ENCODE results near the gene TMEM141.
"Not testable (repeated sequence)": the region's sequence is repeated elsewhere in the genome, so short reads cannot be mapped to it uniquely, and the experiment has no call there.

Gene TMEM141

GRCh38 chr9:136754059-136754572 lies 37.0 kb upstream of the TMEM141 start:
- H3K9me2 ChIP-seq (replicated peaks; ENCODE audit: low read depth, low read length), result no peaks in the 10 kb centered on the region
- no peaks in the 10 kb centered on the region for H3K36me3 ChIP-seq (ENCODE audit: insufficient read depth, low read length)
- no peak overlapping the region for H2AFZ ChIP-seq (ENCODE audit: low read length)
- TF ChIP-seq CTCF (conservative IDR thresholded peaks at IDR 0.05; ENCODE audit: low read length) (no peak), EZH2phosphoT487 (IDR thresholded peaks at IDR 0.05; ENCODE audit: borderline replicate concordance) (no peak)
- no peak overlapping the region for H3K4me3 ChIP-seq (ENCODE audit: low read length, poor library complexity, severe bottlenecking)
- no peak overlapping the region for H3K4me2 ChIP-seq (ENCODE audit: low read depth, low read length, poor library complexity, severe bottlenecking)
- no peaks in the 10 kb centered on the region for H3K79me2 ChIP-seq (ENCODE audit: insufficient read depth, low read length)
- no peaks in the 10 kb centered on the region for H3F3A ChIP-seq (ENCODE audit: low read depth)
- H3K9ac ChIP-seq (ENCODE audit: low read depth, low read length, poor library complexity, severe bottlenecking), result no peak overlapping the region
- no peaks in the 10 kb centered on the region for H3K4me1 ChIP-seq (ENCODE audit: insufficient read depth, low read length, poor library complexity, severe bottlenecking)
- H4K20me1 ChIP-seq (ENCODE audit: insufficient read depth, low read length, poor library complexity, severe bottlenecking), result no peaks in the 10 kb centered on the region
- peaks cover 9% of the 10 kb centered on the region; the same call in 1 of the 2 replicates for H3K9me3 ChIP-seq (ENCODE audit: insufficient read depth, low read depth, low read length)
- no peaks in the 10 kb centered on the region for H3K27me3 ChIP-seq (ENCODE audit: insufficient read depth, low read length, poor library complexity, severe bottlenecking)

GRCh38 chr9:136754626-136755301 lies 36.4 kb upstream of the TMEM141 start:
- Histone ChIP-seq H3K4me3 (ENCODE audit: low read length, poor library complexity, severe bottlenecking) (no peak overlapping the region), H3K4me2 (ENCODE audit: low read depth, low read length, poor library complexity, severe bottlenecking) (no peak overlapping the region), H3K36me3 (ENCODE audit: insufficient read depth, low read length) (no peaks in the 10 kb centered on the region), H3F3A (ENCODE audit: low read depth) (no peaks in the 10 kb centered on the region), H3K79me2 (ENCODE audit: insufficient read depth, low read length) (no peaks in the 10 kb centered on the region), H3K9ac (ENCODE audit: low read depth, low read length, poor library complexity, severe bottlenecking) (no peak overlapping the region), H4K20me1 (ENCODE audit: insufficient read depth, low read length, poor library complexity, severe bottlenecking) (no peaks in the 10 kb centered on the region), H2AFZ (ENCODE audit: low read length) (no peak overlapping the region), H3K9me3 (ENCODE audit: insufficient read depth, low read depth, low read length) (peaks cover 9% of the 10 kb centered on the region; the same call in 1 of the 2 replicates), H3K4me1 (ENCODE audit: insufficient read depth, low read length, poor library complexity, severe bottlenecking) (no peaks in the 10 kb centered on the region), H3K27me3 (ENCODE audit: insufficient read depth, low read length, poor library complexity, severe bottlenecking) (no peaks in the 10 kb centered on the region), H3K9me2 (replicated peaks; ENCODE audit: low read depth, low read length) (no peaks in the 10 kb centered on the region)
- TF ChIP-seq EZH2phosphoT487 (IDR thresholded peaks at IDR 0.05; ENCODE audit: borderline replicate concordance) (no peak), CTCF (conservative IDR thresholded peaks at IDR 0.05; ENCODE audit: low read length) (no peak)

- not testable (repeated sequence) for H3K4me3 ChIP-seq (ENCODE audit: low read length, poor library complexity, severe bottlenecking); H3K9ac ChIP-seq (ENCODE audit: low read depth, low read length, poor library complexity, severe bottlenecking); H3K9me3 ChIP-seq (ENCODE audit: insufficient read depth, low read depth, low read length); H3K4me2 ChIP-seq (ENCODE audit: low read depth, low read length, poor library complexity, severe bottlenecking); H3K27me3 ChIP-seq (ENCODE audit: insufficient read depth, low read length, poor library complexity, severe bottlenecking); H2AFZ ChIP-seq (ENCODE audit: low read length); H3K4me1 ChIP-seq (ENCODE audit: insufficient read depth, low read length, poor library complexity, severe bottlenecking); H3K36me3 ChIP-seq (ENCODE audit: insufficient read depth, low read length); H3F3A ChIP-seq (ENCODE audit: low read depth); H3K79me2 ChIP-seq (ENCODE audit: insufficient read depth, low read length); H3K9me2 ChIP-seq (replicated peaks; ENCODE audit: low read depth, low read length); H4K20me1 ChIP-seq (ENCODE audit: insufficient read depth, low read length, poor library complexity, severe bottlenecking)
These were observed 35.6 kb upstream of the TMEM141 start for GRCh38 chr9:136755302-136756133.
